Measurements from ENCODE around the gene VSTM2L.

DNA sequence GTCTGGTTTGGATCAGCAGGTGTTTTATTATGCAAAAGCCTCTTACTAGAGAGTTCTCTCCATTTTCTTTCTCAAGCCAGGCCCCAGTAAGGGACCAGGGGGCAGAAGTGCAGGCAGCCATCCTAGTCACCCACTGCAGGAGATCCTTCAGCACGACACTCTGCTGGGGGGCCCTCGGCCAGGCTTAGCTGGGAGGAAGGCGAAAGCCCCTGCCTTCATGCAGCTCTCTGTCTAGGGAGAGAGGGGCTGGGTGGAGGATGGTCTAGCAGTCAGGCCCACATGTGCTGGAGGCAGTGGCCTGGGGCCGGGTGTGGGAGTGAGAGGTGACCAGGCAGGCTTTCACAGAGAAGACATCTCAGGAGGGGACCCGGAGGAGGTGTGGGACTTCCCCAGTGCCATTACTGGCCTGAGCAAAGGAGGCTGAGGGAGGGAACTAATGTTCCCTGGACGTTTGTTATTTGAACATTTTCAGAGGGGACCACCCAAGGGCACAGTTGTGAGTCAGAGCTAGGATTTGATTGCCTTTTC is 33.5 kb upstream of the VSTM2L start:
- no peak for TF ChIP-seq POLR2AphosphoS5 (IDR thresholded peaks at IDR 0.05; ENCODE audit: borderline replicate concordance, low read depth, low read length)
- TF ChIP-seq EZH2 (IDR thresholded peaks at IDR 0.05) = no peak

All from SK-N-MC (cell line).